Bronchial epithelial cell (primary cell): ENCODE data around the gene ITLN1. TPM values are rescaled to one million over a fixed set of nuclear protein-coding genes. Genes with fewer than 3 reads are reported as not detected.
"Not testable (repeated sequence)": the region's sequence is repeated elsewhere in the genome, so short reads cannot be mapped to it uniquely, and the experiment has no call there.

Experiments used
- DNase-seq: peaks from one replicate; pipeline ENCODE4 v3.0.0-alpha.2; 2010; ENCODE audit warnings: low read depth
- FAIRE-seq: peaks from 2 replicates; lab custom pipeline; 2011; peaks lifted over from hg19 to GRCh38; lab: Jason Lieb, UNC
- H3K27me3 ChIP-seq: 2 replicates; pipeline ENCODE4 v1.5.1; 2011; ENCODE audit warnings: low read length; ENCODE audit not compliant: control insufficient read depth, insufficient read depth
- H3K36me3 ChIP-seq: 2 replicates; pipeline ENCODE4 v1.5.1; 2011; ENCODE audit warnings: low read length; ENCODE audit not compliant: control insufficient read depth, insufficient read depth
- H3K4me3 ChIP-seq: 2 replicates; pipeline ENCODE4 v1.5.1; 2011; ENCODE audit warnings: mild to moderate bottlenecking, low read depth, low read length, control low read depth
- total RNA-seq: library from RNA; depleted of rRNA; stranded (reverse); fragments of >200 nt; gene quantifications from 2 replicates; pipeline ENCODE4 v1.2.1, GENCODE V29; 2014
- TF ChIP-seq, protein P1 (sequence below): IDR thresholded peaks from 2 replicates; pipeline ENCODE4 v1.5.1; 2011; ENCODE audit warnings: mild to moderate bottlenecking, moderate library complexity, low read length, control low read depth, inconsistent platforms; ENCODE audit not compliant: insufficient read depth, severe bottlenecking

ITLN1 gene
- total RNA-seq, 1 donor from 2014 or later = not detected

DNA sequence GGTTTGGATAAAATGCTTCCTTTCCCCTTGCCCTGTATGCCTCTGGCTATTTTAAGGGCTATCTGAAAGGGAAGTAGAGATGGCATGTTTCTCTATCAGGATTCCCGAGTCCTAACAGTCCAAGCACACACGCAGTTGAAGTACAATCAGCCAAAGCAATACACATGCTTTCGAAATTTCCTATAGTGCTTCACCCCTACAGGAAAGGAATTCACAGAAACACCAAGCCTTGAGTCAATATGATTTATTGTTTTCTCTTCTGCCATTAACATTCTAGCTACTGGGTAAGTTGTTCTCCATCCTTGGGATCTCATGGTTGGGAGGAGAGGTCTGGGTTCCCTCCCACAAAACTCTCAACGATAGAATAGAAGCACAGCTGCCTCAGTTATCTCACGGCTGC lies 8.7 kb downstream of the ITLN1 start:
- Histone ChIP-seq H3K4me3 (no peak overlapping the region), H3K27me3 (no peaks in the 10 kb centered on the region), H3K36me3 (no peaks in the 10 kb centered on the region)
- FAIRE-seq (no peak), DNase-seq (no peak)
- TF ChIP-seq, protein P1, sequence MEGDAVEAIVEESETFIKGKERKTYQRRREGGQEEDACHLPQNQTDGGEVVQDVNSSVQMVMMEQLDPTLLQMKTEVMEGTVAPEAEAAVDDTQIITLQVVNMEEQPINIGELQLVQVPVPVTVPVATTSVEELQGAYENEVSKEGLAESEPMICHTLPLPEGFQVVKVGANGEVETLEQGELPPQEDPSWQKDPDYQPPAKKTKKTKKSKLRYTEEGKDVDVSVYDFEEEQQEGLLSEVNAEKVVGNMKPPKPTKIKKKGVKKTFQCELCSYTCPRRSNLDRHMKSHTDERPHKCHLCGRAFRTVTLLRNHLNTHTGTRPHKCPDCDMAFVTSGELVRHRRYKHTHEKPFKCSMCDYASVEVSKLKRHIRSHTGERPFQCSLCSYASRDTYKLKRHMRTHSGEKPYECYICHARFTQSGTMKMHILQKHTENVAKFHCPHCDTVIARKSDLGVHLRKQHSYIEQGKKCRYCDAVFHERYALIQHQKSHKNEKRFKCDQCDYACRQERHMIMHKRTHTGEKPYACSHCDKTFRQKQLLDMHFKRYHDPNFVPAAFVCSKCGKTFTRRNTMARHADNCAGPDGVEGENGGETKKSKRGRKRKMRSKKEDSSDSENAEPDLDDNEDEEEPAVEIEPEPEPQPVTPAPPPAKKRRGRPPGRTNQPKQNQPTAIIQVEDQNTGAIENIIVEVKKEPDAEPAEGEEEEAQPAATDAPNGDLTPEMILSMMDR = no peak

DNA sequence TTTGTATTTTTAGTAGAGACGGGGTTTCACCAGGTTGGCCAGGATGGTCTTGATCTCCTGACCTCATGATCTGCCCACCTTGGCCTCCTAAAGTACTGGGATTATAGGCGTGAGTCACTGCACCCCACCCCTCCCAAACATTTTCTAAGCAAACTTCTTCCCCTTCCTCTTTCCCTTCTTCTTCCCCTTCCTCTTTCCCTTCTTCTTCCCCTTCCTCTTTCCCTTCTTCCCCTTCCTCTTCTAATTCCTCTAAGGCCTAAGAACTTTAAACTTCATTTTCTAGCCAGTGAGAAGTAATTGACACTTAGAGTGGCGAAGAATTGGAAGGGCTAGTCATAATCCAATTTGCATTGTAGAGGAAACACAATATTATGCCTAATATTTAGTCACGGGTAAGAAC lies 9.4 kb downstream of the ITLN1 start:
- not testable (repeated sequence) for H3K36me3 ChIP-seq, FAIRE-seq, H3K27me3 ChIP-seq, DNase-seq, H3K4me3 ChIP-seq

DNA sequence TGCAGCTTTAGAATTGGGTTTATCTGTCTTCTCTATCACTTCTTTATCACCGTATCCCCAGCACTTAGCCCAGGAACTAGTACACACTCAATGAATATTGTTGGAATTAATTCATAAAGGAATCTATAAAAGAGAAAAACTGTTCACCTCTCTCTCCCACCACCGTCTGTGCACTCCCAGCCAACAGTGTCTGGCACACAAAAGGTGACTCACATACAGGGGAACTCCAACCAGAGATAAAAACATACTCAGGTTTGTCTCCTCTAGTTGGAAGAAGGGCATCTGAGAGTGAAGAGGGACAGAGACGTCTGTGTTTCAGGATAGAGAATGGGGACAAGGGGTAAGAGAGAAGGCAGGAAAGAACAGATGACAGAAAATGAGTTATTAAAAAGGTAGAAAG lies 10.0 kb downstream of the ITLN1 start:
- DNase-seq (peak; percentile 39), FAIRE-seq (no peak)
- no peaks in the 10 kb centered on the region for H3K36me3 ChIP-seq
- no peak overlapping the region for H3K4me3 ChIP-seq
- no peaks in the 10 kb centered on the region for H3K27me3 ChIP-seq
- TF ChIP-seq, protein P1 = no peak

DNA sequence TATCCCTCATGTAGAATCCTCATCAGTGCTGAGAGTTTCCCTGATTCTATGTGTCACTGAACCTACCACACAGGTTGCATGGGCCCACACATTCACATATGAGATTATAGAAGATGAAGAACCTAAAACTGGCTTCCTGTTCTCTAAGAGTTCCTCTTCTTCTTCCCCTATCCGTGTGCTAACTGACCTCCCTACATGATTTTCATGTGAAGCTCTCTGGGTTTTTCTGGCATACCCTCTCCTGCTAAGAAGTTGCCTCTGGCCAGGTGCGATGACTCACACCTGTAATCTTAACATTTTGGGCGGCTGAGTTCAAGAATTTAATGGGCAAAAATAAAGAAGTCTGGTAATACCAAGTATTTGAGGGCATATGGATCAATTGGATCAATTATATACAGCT lies 16.8 kb downstream of the ITLN1 start:
- no peak for FAIRE-seq
- H3K36me3 ChIP-seq = no peaks in the 10 kb centered on the region
- H3K4me3 ChIP-seq = no peak overlapping the region
- TF ChIP-seq, protein P1 = no peak
- no peaks in the 10 kb centered on the region for H3K27me3 ChIP-seq
- DNase-seq = no peak

DNA sequence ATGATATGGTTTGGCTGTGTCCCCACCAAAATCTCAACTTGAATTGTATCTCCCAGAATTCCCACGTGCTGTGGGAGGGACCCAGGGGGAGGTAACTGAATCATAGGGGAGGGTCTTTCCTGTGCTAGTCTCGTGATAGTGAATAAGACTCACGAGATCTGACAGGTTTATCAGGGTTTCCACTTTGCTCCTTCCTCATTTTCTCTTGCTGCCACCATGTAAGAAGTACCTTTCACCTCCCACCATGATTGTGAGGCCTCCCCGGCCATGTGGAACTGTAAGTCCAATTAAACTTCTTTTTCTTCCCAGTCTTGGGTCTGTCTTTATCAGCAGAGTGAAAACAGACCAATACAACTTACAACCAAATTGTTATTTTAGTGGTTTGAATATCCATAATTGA lies 17.3 kb downstream of the ITLN1 start:
- not testable (repeated sequence) for H3K27me3 ChIP-seq, H3K4me3 ChIP-seq, H3K36me3 ChIP-seq, FAIRE-seq, DNase-seq

DNA sequence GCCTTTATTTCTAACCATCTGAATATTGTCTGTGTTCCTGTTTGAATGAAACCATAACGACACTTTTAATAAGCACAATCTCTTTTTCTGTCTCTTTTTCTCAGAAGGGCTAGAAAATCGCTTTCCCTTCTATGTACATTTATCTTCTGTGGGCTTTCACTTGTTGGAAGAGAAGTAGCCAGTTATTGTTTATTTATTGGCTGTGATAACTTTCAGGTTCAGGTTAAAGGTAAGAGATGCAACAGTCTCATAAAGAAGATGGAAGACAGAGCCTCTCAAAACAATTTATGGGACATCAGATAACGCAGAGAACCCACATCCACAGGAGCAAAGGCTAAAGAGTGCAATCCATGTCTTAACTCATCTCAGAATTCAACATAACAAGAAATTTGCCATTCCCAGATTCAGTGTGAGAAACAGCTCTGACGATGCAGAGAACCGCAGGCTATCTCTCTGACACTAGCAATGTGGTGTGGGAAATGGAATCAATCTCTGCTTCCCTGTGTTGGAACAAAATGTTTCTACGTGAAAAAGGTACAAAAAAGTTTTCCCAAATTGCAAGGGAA lies 18.2 kb downstream of the ITLN1 start:
- Histone ChIP-seq H3K4me3 (no peak overlapping the region), H3K27me3 (no peaks in the 10 kb centered on the region), H3K36me3 (no peaks in the 10 kb centered on the region)
- TF ChIP-seq, protein P1 = no peak
- FAIRE-seq (no peak), DNase-seq (no peak)
